Measurements from ENCODE around the gene PRF1. TPM values are rescaled to one million over a fixed set of nuclear protein-coding genes. Genes with fewer than 3 reads are reported as not detected.

Gene PRF1
- total and polyA plus RNA-seq, 7 experiments from 2014 or later, result 8.1 to 198 (median 27.6) TPM

GRCh38 chr10:70560511-70560941, 42.0 kb downstream of the PRF1 start:
- Mint-ChIP-seq H3K27ac (no peak overlapping the region), H3K36me3 (no peaks in the 10 kb centered on the region), H3K4me1 (peaks cover 13 to 28% (median 16%) of the 10 kb centered on the region in 7 donors), H3K9me3 (no peaks in the 10 kb centered on the region), H3K27me3 (peaks cover 0 to 3% (median 0%) of the 10 kb centered on the region in 5 donors), H3K4me3 (no peak overlapping the region)
- no peak for DNase-seq
- CTCF ChIA-PET, result interaction anchor here (0.6 to 1.3 kb wide), 3 partner anchors 10 to 317 kb away, joined by 3 to 4 read pairs (median 3); no protein-coding TSS in a partner anchor
- Histone ChIP-seq H3K9me3 (ENCODE audit: control insufficient read depth in 2 of 3, low read length in 3 of 3) (no peaks in the 10 kb centered on the region), H3K4me3 (ENCODE audit: low read length) (no peak overlapping the region), H3K36me3 (ENCODE audit: control insufficient read depth in 2 of 3, insufficient read depth in 3 of 3, low read length in 3 of 3) (no peaks in the 10 kb centered on the region), H3K27me3 (ENCODE audit: control insufficient read depth in 2 of 2, insufficient read depth in 2 of 2, low read length in 2 of 2) (no peaks in the 10 kb centered on the region), H3K27ac (ENCODE audit: low read depth, low read length) (no peak overlapping the region), H3K4me1 (ENCODE audit: control insufficient read depth in 2 of 2, insufficient read depth in 2 of 2, low read length in 2 of 2) (peaks cover 0 to 5% of the 10 kb centered on the region in 2 donors)
- no peak for ATAC-seq
- intact Hi-C loops (cut with micrococcal nuclease), result no loop called here
- POLR2A ChIA-PET, result no interaction called here

GRCh38 chr10:70559861-70560260, 42.7 kb downstream of the PRF1 start:
- Mint-ChIP-seq H3K36me3 (no peaks in the 10 kb centered on the region), H3K4me3 (peak overlapping the region in 6 of 10 donors; percentile 59 to 85 (median 77)), H3K9me3 (no peaks in the 10 kb centered on the region), H3K27ac (peak overlapping the region in 3 of 9 donors; percentile 64 to 85 (median 74)), H3K27me3 (peaks cover 0 to 3% (median 0%) of the 10 kb centered on the region in 5 donors), H3K4me1 (peaks cover 13 to 24% (median 16%) of the 10 kb centered on the region in 7 donors)
- Histone ChIP-seq H3K27me3 (ENCODE audit: control insufficient read depth in 2 of 2, insufficient read depth in 2 of 2, low read length in 2 of 2) (no peaks in the 10 kb centered on the region), H3K4me1 (ENCODE audit: control insufficient read depth in 2 of 2, insufficient read depth in 2 of 2, low read length in 2 of 2) (peaks cover 0 to 5% of the 10 kb centered on the region in 2 donors), H3K36me3 (ENCODE audit: control insufficient read depth in 2 of 3, insufficient read depth in 3 of 3, low read length in 3 of 3) (no peaks in the 10 kb centered on the region), H3K4me3 (ENCODE audit: low read length) (no peak overlapping the region), H3K9me3 (ENCODE audit: control insufficient read depth in 2 of 3, low read length in 3 of 3) (no peaks in the 10 kb centered on the region), H3K27ac (ENCODE audit: low read depth, low read length) (no peak overlapping the region)
- ChIA-PET CTCF (interaction anchor here (0.8 to 2.4 kb wide), 4 partner anchors 10 to 198 kb away, joined by 3 to 11 read pairs (median 4); no protein-coding TSS in a partner anchor), POLR2A (no interaction called here)
- DNase-seq (no peak), ATAC-seq (no peak)
- intact Hi-C loops (cut with micrococcal nuclease), result loop anchor here (1.0 to 5.0 kb wide), 4 partner anchors 19 to 199 kb away; partner anchors contain the start of genes PRF1 (in 2 of the 2) and ADAMTS14 (in 1 of the 2)

- Mint-ChIP-seq H3K4me3 (peak overlapping the region; percentile 71 to 88 (median 82)), H3K36me3 (no peaks in the 10 kb centered on the region), H3K9me3 (no peaks in the 10 kb centered on the region), H3K27ac (peak overlapping the region in 7 of 9 donors; percentile 26 to 85 (median 69)), H3K27me3 (peaks cover 0 to 3% (median 0%) of the 10 kb centered on the region in 5 donors), H3K4me1 (peaks cover 13 to 24% (median 16%) of the 10 kb centered on the region in 7 donors)
- peak; percentile 89 for ATAC-seq
- CTCF ChIA-PET, result interaction anchor here (0.6 to 2.4 kb wide), 8 partner anchors 10 to 312 kb away, joined by 3 to 11 read pairs (median 4); no protein-coding TSS in a partner anchor
- POLR2A ChIA-PET, result interaction anchor here (0.5 to 1.1 kb wide), 2 partner anchors 19 to 47 kb away, joined by 3 to 4 read pairs; no protein-coding TSS in a partner anchor
- no peaks in the 10 kb centered on the region for H3K27me3 ChIP-seq (ENCODE audit: control insufficient read depth in 2 of 2, insufficient read depth in 2 of 2, low read length in 2 of 2)
- H3K27ac ChIP-seq (ENCODE audit: low read depth, low read length), result no peak overlapping the region
- no peaks in the 10 kb centered on the region for H3K9me3 ChIP-seq (ENCODE audit: control insufficient read depth in 2 of 3, low read length in 3 of 3)
- H3K4me1 ChIP-seq (ENCODE audit: control insufficient read depth in 2 of 2, insufficient read depth in 2 of 2, low read length in 2 of 2), result peaks cover 0 to 5% of the 10 kb centered on the region in 2 donors
- H3K4me3 ChIP-seq (ENCODE audit: low read length), result peak overlapping the region; percentile 43
- intact Hi-C loops (cut with micrococcal nuclease), result loop anchor here (1.0 to 5.0 kb wide), 4 partner anchors 20 to 200 kb away; partner anchors contain the start of genes PRF1 (in 2 of the 2) and ADAMTS14 (in 1 of the 2)
- H3K36me3 ChIP-seq (ENCODE audit: control insufficient read depth in 2 of 3, insufficient read depth in 3 of 3, low read length in 3 of 3), result no peaks in the 10 kb centered on the region
- peak; percentile 14 to 69 (median 52) for DNase-seq
These were observed 43.4 kb downstream of the PRF1 start for GRCh38 chr10:70558871-70559810.

GRCh38 chr10:70558295-70558694, 44.2 kb downstream of the PRF1 start:
- Mint-ChIP-seq H3K4me3 (peak overlapping the region in 5 of 10 donors; percentile 53 to 85 (median 76)), H3K4me1 (peaks cover 13 to 20% (median 16%) of the 10 kb centered on the region in 7 donors), H3K9me3 (no peaks in the 10 kb centered on the region), H3K36me3 (no peaks in the 10 kb centered on the region), H3K27ac (peak overlapping the region in 1 of 9 donors; percentile 74), H3K27me3 (peaks cover 0 to 3% (median 0%) of the 10 kb centered on the region in 5 donors)
- Histone ChIP-seq H3K9me3 (ENCODE audit: control insufficient read depth in 2 of 3, low read length in 3 of 3) (no peaks in the 10 kb centered on the region), H3K27me3 (ENCODE audit: control insufficient read depth in 2 of 2, insufficient read depth in 2 of 2, low read length in 2 of 2) (no peaks in the 10 kb centered on the region), H3K4me1 (ENCODE audit: control insufficient read depth in 2 of 2, insufficient read depth in 2 of 2, low read length in 2 of 2) (peaks cover 0 to 5% of the 10 kb centered on the region in 2 donors), H3K27ac (ENCODE audit: low read depth, low read length) (no peak overlapping the region), H3K36me3 (ENCODE audit: control insufficient read depth in 2 of 3, insufficient read depth in 3 of 3, low read length in 3 of 3) (no peaks in the 10 kb centered on the region), H3K4me3 (ENCODE audit: low read length) (no peak overlapping the region)
- ATAC-seq (no peak), DNase-seq (no peak)
- CTCF ChIA-PET, result interaction anchor here (0.6 to 2.4 kb wide), 5 partner anchors 26 to 291 kb away, joined by 4 to 11 read pairs (median 4); no protein-coding TSS in a partner anchor
- intact Hi-C loops (cut with micrococcal nuclease), result loop anchor here in 1 of 2 donors (5.0 kb wide), 1 partner anchor 114 kb away; the partner anchor contains the start of gene ADAMTS14
- POLR2A ChIA-PET, result no interaction called here

GRCh38 chr10:70557876-70558275, 44.7 kb downstream of the PRF1 start:
- Histone ChIP-seq H3K4me1 (ENCODE audit: control insufficient read depth in 2 of 2, insufficient read depth in 2 of 2, low read length in 2 of 2) (peaks cover 0 to 5% of the 10 kb centered on the region in 2 donors), H3K27ac (ENCODE audit: low read depth, low read length) (no peak overlapping the region), H3K27me3 (ENCODE audit: control insufficient read depth in 2 of 2, insufficient read depth in 2 of 2, low read length in 2 of 2) (no peaks in the 10 kb centered on the region), H3K4me3 (ENCODE audit: low read length) (no peak overlapping the region), H3K9me3 (ENCODE audit: control insufficient read depth in 2 of 3, low read length in 3 of 3) (no peaks in the 10 kb centered on the region), H3K36me3 (ENCODE audit: control insufficient read depth in 2 of 3, insufficient read depth in 3 of 3, low read length in 3 of 3) (no peaks in the 10 kb centered on the region)
- Mint-ChIP-seq H3K4me3 (no peak overlapping the region), H3K36me3 (no peaks in the 10 kb centered on the region), H3K4me1 (peaks cover 13 to 18% (median 15%) of the 10 kb centered on the region in 7 donors), H3K9me3 (no peaks in the 10 kb centered on the region), H3K27me3 (peaks cover 0 to 3% (median 0%) of the 10 kb centered on the region in 5 donors), H3K27ac (no peak overlapping the region)
- ATAC-seq (no peak), DNase-seq (no peak)
- ChIA-PET POLR2A (no interaction called here), CTCF (interaction anchor here (0.6 to 2.4 kb wide), 2 partner anchors 26 to 200 kb away, joined by 4 to 11 read pairs; no protein-coding TSS in a partner anchor)
- intact Hi-C loops (cut with micrococcal nuclease), result loop anchor here in 1 of 2 donors (5.0 kb wide), 1 partner anchor 114 kb away; the partner anchor contains the start of gene ADAMTS14

All from naive thymus-derived CD4-positive, alpha-beta T cell (primary cell).